ENCODE data around the gene SOCS3.
A peak's percentile ranks its signal among the peaks of the same experiment; 100 is the strongest.

Gene SOCS3, protein sequence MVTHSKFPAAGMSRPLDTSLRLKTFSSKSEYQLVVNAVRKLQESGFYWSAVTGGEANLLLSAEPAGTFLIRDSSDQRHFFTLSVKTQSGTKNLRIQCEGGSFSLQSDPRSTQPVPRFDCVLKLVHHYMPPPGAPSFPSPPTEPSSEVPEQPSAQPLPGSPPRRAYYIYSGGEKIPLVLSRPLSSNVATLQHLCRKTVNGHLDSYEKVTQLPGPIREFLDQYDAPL

DNA sequence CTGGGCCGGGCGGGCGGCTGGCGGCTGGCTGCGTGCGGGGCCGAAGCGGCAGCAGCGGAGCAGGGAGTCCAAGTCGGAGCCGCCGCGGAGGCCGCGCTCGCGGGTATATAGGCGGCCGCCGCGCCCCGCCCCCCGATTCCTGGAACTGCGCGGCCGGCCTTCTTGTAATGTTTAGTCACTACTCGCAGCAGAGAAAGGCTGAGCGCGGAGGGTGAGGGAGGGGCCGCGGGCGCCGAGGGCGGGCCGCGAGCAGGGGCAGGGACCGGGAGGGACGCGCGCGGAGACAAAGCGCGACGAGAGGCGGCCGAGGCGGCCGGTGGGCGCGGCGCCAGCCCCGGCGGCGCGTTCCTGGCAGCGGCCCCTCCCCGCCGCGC lies at the start of gene SOCS3:
Gene SOCS3, minus strand, starts transcription at position 81 of the 374 bp plus-strand sequence. CDS start 982 bp downstream, outside the sequence.
- Histone ChIP-seq H3K36me3 (ENCODE audit: control insufficient read depth in 2 of 2, insufficient read depth in 2 of 2, low read length in 2 of 2) (peaks cover 3% of the 10 kb centered on the region in 2 donors), H3K9me3 (ENCODE audit: control insufficient read depth in 2 of 2, low read length in 2 of 2) (no peaks in the 10 kb centered on the region), H3K27ac (ENCODE audit: low read depth in 2 of 2, low read length in 2 of 2) (peak within 1 kb of the TSS; percentile 82 to 84), H3K4me3 (ENCODE audit: low read length in 2 of 2) (peak within 1 kb of the TSS; percentile 74 to 77), H3K9ac (ENCODE audit: low read depth in 1 of 2, low read length in 2 of 2) (peak within 1 kb of the TSS; percentile 75 to 86), H3K27me3 (ENCODE audit: control insufficient read depth in 2 of 2, insufficient read depth in 2 of 2, low read length in 2 of 2) (peaks cover 0 to under 1% of the 10 kb centered on the region in 2 donors), H3K4me1 (ENCODE audit: control insufficient read depth in 2 of 2, insufficient read depth in 2 of 2, low read length in 2 of 2) (peaks cover 14 to 16% of the 10 kb centered on the region in 2 donors)

DNA sequence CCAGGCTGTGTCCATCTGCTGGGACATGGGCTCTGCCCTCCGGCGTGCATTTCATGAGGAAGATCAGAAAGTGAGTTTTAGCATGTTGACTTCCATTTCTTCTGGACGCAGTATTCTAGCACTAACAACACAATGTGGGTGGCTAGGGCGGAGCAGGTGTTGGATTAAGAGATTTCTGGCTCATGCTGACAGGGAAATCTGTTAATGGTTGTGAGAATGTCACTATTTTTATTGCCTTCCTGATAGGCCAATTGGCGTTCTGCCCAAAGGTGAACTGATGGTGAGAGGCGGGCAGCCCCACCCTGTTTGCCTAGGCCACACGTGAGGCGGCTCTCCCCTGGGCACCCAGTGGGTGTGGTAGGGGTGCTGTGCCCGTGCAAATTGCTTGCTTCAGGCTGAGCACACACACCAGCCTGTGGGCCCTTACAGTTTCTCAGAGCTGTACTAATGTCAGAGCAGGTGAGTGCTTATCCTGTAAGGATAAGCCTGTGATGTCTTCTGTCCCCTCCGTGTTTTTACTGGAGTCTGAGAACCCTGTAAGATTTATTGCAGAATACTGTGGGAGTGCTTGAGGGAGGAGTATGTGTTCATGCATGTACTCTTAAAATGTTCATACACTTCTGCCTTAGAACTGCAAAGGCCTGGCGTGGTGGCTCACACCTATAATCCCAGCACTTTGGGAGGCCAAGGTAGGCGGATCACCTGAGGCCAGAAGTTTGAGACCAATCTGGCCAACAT lies 49.5 kb upstream of the SOCS3 start:
- peak overlapping the region; percentile 92 to 95 for H3K27ac ChIP-seq (ENCODE audit: low read depth in 2 of 2, low read length in 2 of 2)
- peaks cover 6 to 27% of the 10 kb centered on the region in 2 donors for H3K36me3 ChIP-seq (ENCODE audit: control insufficient read depth in 2 of 2, insufficient read depth in 2 of 2, low read length in 2 of 2)
- no peaks in the 10 kb centered on the region for H3K9me3 ChIP-seq (ENCODE audit: control insufficient read depth in 2 of 2, low read length in 2 of 2)
- H3K27me3 ChIP-seq (ENCODE audit: control insufficient read depth in 2 of 2, insufficient read depth in 2 of 2, low read length in 2 of 2) = no peaks in the 10 kb centered on the region
- peak overlapping the region; percentile 54 to 62 for H3K9ac ChIP-seq (ENCODE audit: low read depth in 1 of 2, low read length in 2 of 2)
- peak overlapping the region; percentile 49 to 51 for H3K4me3 ChIP-seq (ENCODE audit: low read length in 2 of 2)
- H3K4me1 ChIP-seq (ENCODE audit: control insufficient read depth in 2 of 2, insufficient read depth in 2 of 2, low read length in 2 of 2) = peaks cover 53 to 59% of the 10 kb centered on the region in 2 donors

DNA sequence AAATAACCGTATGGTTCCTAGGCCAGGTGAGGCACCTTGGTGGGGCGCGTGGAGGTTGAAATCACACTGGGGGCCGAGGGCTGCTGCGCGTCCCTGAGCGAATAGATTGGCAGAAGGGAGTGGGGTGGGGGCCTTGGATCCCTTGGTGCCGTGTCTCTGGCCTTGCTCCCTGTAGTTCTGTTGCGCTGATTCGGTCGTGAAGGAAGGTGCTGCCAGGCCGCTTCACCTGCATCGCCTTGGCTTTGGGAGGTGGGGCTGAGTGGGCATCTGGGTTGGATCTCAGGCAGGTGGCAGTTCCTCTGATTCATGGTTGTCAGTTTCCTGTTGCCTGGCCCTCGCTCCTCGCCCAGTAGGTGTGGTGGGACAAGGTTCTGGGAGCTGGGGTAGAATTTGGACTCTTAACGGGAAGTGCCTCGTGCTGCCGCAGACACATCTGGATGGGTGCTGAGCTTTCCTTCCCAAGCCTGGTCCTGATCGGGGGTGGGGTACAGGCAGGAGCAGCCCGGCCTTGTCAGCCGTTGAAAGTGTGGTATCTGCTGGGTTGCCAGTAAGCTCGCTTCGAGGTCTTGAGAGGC lies 48.7 kb upstream of the SOCS3 start:
- H3K4me1 ChIP-seq (ENCODE audit: control insufficient read depth in 2 of 2, insufficient read depth in 2 of 2, low read length in 2 of 2) = peaks cover 53 to 54% of the 10 kb centered on the region in 2 donors
- H3K4me3 ChIP-seq (ENCODE audit: low read length in 2 of 2) = peak overlapping the region; percentile 49 to 51
- H3K27ac ChIP-seq (ENCODE audit: low read depth in 2 of 2, low read length in 2 of 2) = peak overlapping the region; percentile 92 to 95
- no peaks in the 10 kb centered on the region for H3K9me3 ChIP-seq (ENCODE audit: control insufficient read depth in 2 of 2, low read length in 2 of 2)
- H3K36me3 ChIP-seq (ENCODE audit: control insufficient read depth in 2 of 2, insufficient read depth in 2 of 2, low read length in 2 of 2) = peaks cover 10 to 34% of the 10 kb centered on the region in 2 donors
- no peaks in the 10 kb centered on the region for H3K27me3 ChIP-seq (ENCODE audit: control insufficient read depth in 2 of 2, insufficient read depth in 2 of 2, low read length in 2 of 2)
- peak overlapping the region; percentile 27 to 62 for H3K9ac ChIP-seq (ENCODE audit: low read depth in 1 of 2, low read length in 2 of 2)

DNA sequence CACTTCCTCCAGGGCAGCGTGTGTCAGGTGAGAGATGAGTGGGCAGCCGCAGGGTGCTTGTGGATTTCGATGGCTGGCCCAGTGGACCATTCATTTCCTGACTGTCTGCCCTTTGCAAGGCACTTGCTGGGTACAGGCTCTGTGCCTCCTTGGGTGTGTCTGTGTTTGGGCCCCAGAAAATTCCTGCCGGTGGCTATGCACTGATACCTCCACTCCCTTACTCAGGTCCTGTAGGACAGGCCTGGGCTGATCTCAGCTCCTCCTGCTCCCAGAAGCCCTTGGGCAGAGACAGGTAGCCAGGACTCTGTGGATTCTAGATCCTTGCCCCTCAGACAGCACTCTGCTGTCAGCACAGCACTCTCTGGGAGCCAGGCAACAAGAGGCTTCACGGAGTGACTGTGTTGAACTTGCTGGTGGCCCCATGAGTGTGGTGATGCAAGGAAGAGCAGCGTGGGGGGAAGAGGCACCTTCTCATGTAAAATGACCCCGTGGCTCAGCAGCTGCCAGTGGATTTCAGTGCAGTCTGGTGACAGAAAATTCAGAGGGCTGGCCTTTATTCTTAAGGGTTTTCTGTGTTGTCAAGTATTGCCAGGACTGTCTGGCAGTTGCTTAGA lies 47.6 kb upstream of the SOCS3 start:
- Histone ChIP-seq H3K27ac (ENCODE audit: low read depth in 2 of 2, low read length in 2 of 2) (peak overlapping the region in 1 of 2 donors; percentile 95), H3K4me1 (ENCODE audit: control insufficient read depth in 2 of 2, insufficient read depth in 2 of 2, low read length in 2 of 2) (peaks cover 48 to 54% of the 10 kb centered on the region in 2 donors), H3K4me3 (ENCODE audit: low read length in 2 of 2) (no peak overlapping the region), H3K9ac (ENCODE audit: low read depth in 1 of 2, low read length in 2 of 2) (no peak overlapping the region), H3K36me3 (ENCODE audit: control insufficient read depth in 2 of 2, insufficient read depth in 2 of 2, low read length in 2 of 2) (peaks cover 18 to 38% of the 10 kb centered on the region in 2 donors), H3K9me3 (ENCODE audit: control insufficient read depth in 2 of 2, low read length in 2 of 2) (no peaks in the 10 kb centered on the region), H3K27me3 (ENCODE audit: control insufficient read depth in 2 of 2, insufficient read depth in 2 of 2, low read length in 2 of 2) (no peaks in the 10 kb centered on the region)

DNA sequence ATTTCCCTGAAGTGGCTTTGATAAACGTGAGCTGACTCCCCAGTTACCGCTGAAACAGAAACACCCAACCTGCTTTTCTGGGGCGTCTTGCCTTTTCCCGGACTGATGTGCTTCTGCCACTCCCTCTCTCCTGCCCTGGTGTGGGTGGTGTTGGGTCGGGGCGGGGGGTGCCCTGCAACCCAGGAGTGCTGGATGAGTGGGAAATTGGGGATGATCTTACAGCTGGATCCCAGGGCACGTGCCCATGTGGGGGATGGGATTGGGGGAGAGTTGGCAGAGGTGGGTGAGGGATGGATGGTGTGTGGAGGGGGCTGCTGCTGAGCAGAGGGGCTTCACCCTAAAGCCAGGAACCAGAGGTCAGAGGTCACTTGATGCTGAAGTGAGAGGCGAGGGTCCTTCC lies 47.0 kb upstream of the SOCS3 start:
- H3K4me3 ChIP-seq (ENCODE audit: low read length in 2 of 2) = no peak overlapping the region
- H3K9ac ChIP-seq (ENCODE audit: low read depth in 1 of 2, low read length in 2 of 2) = no peak overlapping the region
- H3K27me3 ChIP-seq (ENCODE audit: control insufficient read depth in 2 of 2, insufficient read depth in 2 of 2, low read length in 2 of 2) = no peaks in the 10 kb centered on the region
- no peaks in the 10 kb centered on the region for H3K9me3 ChIP-seq (ENCODE audit: control insufficient read depth in 2 of 2, low read length in 2 of 2)
- peaks cover 21 to 41% of the 10 kb centered on the region in 2 donors for H3K36me3 ChIP-seq (ENCODE audit: control insufficient read depth in 2 of 2, insufficient read depth in 2 of 2, low read length in 2 of 2)
- peaks cover 44 to 48% of the 10 kb centered on the region in 2 donors for H3K4me1 ChIP-seq (ENCODE audit: control insufficient read depth in 2 of 2, insufficient read depth in 2 of 2, low read length in 2 of 2)
- H3K27ac ChIP-seq (ENCODE audit: low read depth in 2 of 2, low read length in 2 of 2) = no peak overlapping the region

DNA sequence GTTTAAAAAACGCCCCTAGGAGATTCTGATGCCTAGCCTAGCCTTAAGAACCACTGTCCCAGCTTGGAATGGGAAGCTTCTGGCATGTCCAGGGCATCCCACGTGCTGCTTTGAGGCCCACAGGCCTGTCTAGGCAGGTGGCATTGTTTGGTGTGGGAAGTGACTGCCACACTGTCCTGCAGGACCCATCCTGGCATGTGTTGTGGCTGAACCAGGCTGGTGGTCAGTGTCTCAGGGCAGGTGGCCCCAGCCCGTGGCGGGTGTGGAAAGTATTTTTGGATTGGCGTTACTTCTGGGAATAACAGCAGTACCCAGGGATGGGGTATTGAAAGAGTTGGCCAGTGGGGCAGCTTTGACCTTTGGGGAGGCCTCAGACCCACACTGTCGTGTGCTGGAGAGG lies 46.5 kb upstream of the SOCS3 start:
- Histone ChIP-seq H3K4me3 (ENCODE audit: low read length in 2 of 2) (no peak overlapping the region), H3K9me3 (ENCODE audit: control insufficient read depth in 2 of 2, low read length in 2 of 2) (no peaks in the 10 kb centered on the region), H3K9ac (ENCODE audit: low read depth in 1 of 2, low read length in 2 of 2) (no peak overlapping the region), H3K4me1 (ENCODE audit: control insufficient read depth in 2 of 2, insufficient read depth in 2 of 2, low read length in 2 of 2) (peaks cover 39 to 43% of the 10 kb centered on the region in 2 donors), H3K36me3 (ENCODE audit: control insufficient read depth in 2 of 2, insufficient read depth in 2 of 2, low read length in 2 of 2) (peaks cover 24 to 45% of the 10 kb centered on the region in 2 donors), H3K27ac (ENCODE audit: low read depth in 2 of 2, low read length in 2 of 2) (no peak overlapping the region), H3K27me3 (ENCODE audit: control insufficient read depth in 2 of 2, insufficient read depth in 2 of 2, low read length in 2 of 2) (no peaks in the 10 kb centered on the region)

DNA sequence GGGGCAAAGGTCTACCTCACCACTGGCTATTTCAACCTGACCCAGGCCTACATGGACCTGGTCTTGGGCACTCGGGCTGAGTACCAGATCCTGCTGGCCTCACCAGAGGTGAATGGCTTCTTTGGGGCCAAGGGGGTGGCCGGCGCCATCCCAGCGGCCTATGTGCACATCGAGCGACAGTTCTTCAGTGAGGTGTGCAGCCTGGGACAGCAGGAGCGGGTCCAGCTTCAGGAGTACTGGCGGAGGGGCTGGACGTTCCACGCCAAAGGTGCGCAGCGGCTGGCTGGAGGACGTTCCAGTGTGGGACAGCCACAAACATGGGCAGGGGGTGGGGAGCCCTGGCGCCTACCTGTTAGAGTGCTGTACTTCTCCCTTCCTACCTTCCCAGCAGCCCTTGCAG lies 43.9 kb upstream of the SOCS3 start:
- H3K9ac ChIP-seq (ENCODE audit: low read depth in 1 of 2, low read length in 2 of 2) = no peak overlapping the region
- no peaks in the 10 kb centered on the region for H3K27me3 ChIP-seq (ENCODE audit: control insufficient read depth in 2 of 2, insufficient read depth in 2 of 2, low read length in 2 of 2)
- H3K4me3 ChIP-seq (ENCODE audit: low read length in 2 of 2) = no peak overlapping the region
- H3K9me3 ChIP-seq (ENCODE audit: control insufficient read depth in 2 of 2, low read length in 2 of 2) = no peaks in the 10 kb centered on the region
- H3K36me3 ChIP-seq (ENCODE audit: control insufficient read depth in 2 of 2, insufficient read depth in 2 of 2, low read length in 2 of 2) = peaks cover 47 to 68% of the 10 kb centered on the region in 2 donors
- peaks cover 18 to 20% of the 10 kb centered on the region in 2 donors for H3K4me1 ChIP-seq (ENCODE audit: control insufficient read depth in 2 of 2, insufficient read depth in 2 of 2, low read length in 2 of 2)
- no peak overlapping the region for H3K27ac ChIP-seq (ENCODE audit: low read depth in 2 of 2, low read length in 2 of 2)

DNA sequence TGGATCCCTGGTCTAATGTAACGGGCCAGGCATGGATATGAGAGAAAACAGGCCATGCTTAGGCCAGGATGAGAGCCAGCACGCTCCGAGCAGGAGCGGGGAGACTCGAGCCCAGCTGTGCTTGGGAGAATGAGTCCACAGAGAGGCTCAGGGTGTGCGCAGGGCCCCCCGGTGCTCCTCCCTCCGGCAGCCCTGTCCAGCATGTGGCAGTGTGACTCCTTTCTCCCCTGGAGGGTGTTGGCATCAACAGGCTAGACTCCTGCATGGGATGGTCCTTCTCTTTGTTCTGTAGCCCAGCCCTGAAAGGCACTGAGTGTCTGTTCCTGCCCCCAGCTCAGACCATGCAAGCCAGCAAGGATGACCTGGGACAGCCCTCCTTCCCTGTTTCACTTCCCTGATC lies 42.0 kb upstream of the SOCS3 start:
- no peak overlapping the region for H3K4me3 ChIP-seq (ENCODE audit: low read length in 2 of 2)
- no peaks in the 10 kb centered on the region for H3K27me3 ChIP-seq (ENCODE audit: control insufficient read depth in 2 of 2, insufficient read depth in 2 of 2, low read length in 2 of 2)
- H3K9ac ChIP-seq (ENCODE audit: low read depth in 1 of 2, low read length in 2 of 2) = no peak overlapping the region
- peaks cover 61 to 85% of the 10 kb centered on the region in 2 donors for H3K36me3 ChIP-seq (ENCODE audit: control insufficient read depth in 2 of 2, insufficient read depth in 2 of 2, low read length in 2 of 2)
- no peak overlapping the region for H3K27ac ChIP-seq (ENCODE audit: low read depth in 2 of 2, low read length in 2 of 2)
- H3K9me3 ChIP-seq (ENCODE audit: control insufficient read depth in 2 of 2, low read length in 2 of 2) = no peaks in the 10 kb centered on the region
- H3K4me1 ChIP-seq (ENCODE audit: control insufficient read depth in 2 of 2, insufficient read depth in 2 of 2, low read length in 2 of 2) = peaks cover under 1 to 1% of the 10 kb centered on the region in 2 donors

DNA sequence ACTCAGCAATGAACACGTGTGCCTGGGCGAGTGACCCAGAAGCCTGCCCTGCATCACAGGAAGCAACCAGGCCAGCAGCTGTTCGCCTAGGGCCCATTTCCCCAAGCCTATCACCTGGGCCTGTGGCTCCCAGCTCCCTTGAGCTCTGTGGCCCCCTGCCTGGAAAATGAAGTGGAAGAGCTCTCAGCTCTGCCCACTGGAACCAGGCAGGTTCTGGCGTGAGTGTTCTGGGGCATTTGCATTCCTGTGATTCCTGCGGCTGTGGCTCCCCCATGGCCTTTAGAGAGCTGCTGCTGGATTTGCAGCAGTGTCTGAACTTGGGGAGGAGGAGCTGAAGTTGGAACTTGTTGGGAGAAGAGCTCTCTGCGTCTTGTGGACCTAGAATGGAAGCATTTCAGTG lies 41.4 kb upstream of the SOCS3 start:
- H3K9ac ChIP-seq (ENCODE audit: low read depth in 1 of 2, low read length in 2 of 2) = no peak overlapping the region
- no peak overlapping the region for H3K4me3 ChIP-seq (ENCODE audit: low read length in 2 of 2)
- no peaks in the 10 kb centered on the region for H3K27me3 ChIP-seq (ENCODE audit: control insufficient read depth in 2 of 2, insufficient read depth in 2 of 2, low read length in 2 of 2)
- H3K27ac ChIP-seq (ENCODE audit: low read depth in 2 of 2, low read length in 2 of 2) = no peak overlapping the region
- H3K36me3 ChIP-seq (ENCODE audit: control insufficient read depth in 2 of 2, insufficient read depth in 2 of 2, low read length in 2 of 2) = peaks cover 68 to 87% of the 10 kb centered on the region in 2 donors
- no peaks in the 10 kb centered on the region for H3K9me3 ChIP-seq (ENCODE audit: control insufficient read depth in 2 of 2, low read length in 2 of 2)
- no peaks in the 10 kb centered on the region for H3K4me1 ChIP-seq (ENCODE audit: control insufficient read depth in 2 of 2, insufficient read depth in 2 of 2, low read length in 2 of 2)

All from mucosa of rectum (tissue), 2 donors.